SU-DHL-6 (cell line): ENCODE measurements around the gene SACS.

Experiments
- H2AFZ ChIP-seq: fragments of 200-600 bp; sonication (generic); 2 replicates; pipeline ENCODE4 v1.6.1; 2014; ENCODE audit warnings: low read depth, mild to moderate bottlenecking, moderate library complexity, mixed read lengths, antibody characterized with exemption, low read length; ENCODE audit not compliant: severe bottlenecking
- H3F3A ChIP-seq: fragments of 200-600 bp; shearing (Covaris generic); 2 replicates; pipeline ENCODE4 v1.6.0; 2016; ENCODE audit warnings: antibody characterized with exemption, mild to moderate bottlenecking; ENCODE audit not compliant: insufficient read depth
- H3K27ac ChIP-seq: fragments of 200-600 bp; sonication (generic); 2 replicates; pipeline ENCODE4 v1.5.1; 2016; ENCODE audit warnings: low read depth, mild to moderate bottlenecking, low read length, moderate library complexity, mixed read lengths
- H3K27me3 ChIP-seq: fragments of 200-600 bp; sonication (generic), shearing (Covaris generic); 2 replicates; pipeline ENCODE4 v1.6.0; 2014; ENCODE audit warnings: mild to moderate bottlenecking, low read length
- H3K36me3 ChIP-seq: fragments of 200-600 bp; sonication (generic); 2 replicates; pipeline ENCODE4 v1.6.1; 2014; ENCODE audit warnings: mild to moderate bottlenecking, low read length, mixed read lengths
- H3K4me2 ChIP-seq: fragments of 300-600, 200-600 bp; shearing (Covaris generic), sonication (generic); 2 replicates; pipeline ENCODE4 v1.6.0; 2014; ENCODE audit warnings: low read length, low read depth, mild to moderate bottlenecking; ENCODE audit not compliant: poor library complexity, severe bottlenecking
- H3K4me3 ChIP-seq: fragments of 200-600 bp; sonication (generic); 2 replicates; pipeline ENCODE4 v1.5.1; 2014; ENCODE audit warnings: antibody characterized with exemption, low read length, mild to moderate bottlenecking, mixed read lengths; ENCODE audit not compliant: insufficient read depth, poor library complexity, severe bottlenecking
- H3K79me2 ChIP-seq: fragments of 200-600 bp; sonication (generic); 2 replicates; pipeline ENCODE4 v1.6.1; 2014; ENCODE audit warnings: mild to moderate bottlenecking, low read length, moderate library complexity; ENCODE audit not compliant: insufficient read depth
- H3K9ac ChIP-seq: fragments of 200-600 bp; sonication (generic); 2 replicates; pipeline ENCODE4 v1.7.0; 2014; ENCODE audit warnings: mild to moderate bottlenecking, low read length
- H3K9me2 ChIP-seq: fragments of 200-600 bp; sonication (generic); replicated peaks from 2 replicates; pipeline ENCODE4 v1.6.1; 2014; ENCODE audit warnings: low read length; ENCODE audit not compliant: insufficient read depth
- H3K9me3 ChIP-seq: fragments of 200-600 bp; sonication (generic); 2 replicates; pipeline ENCODE4 v1.6.1; 2014; ENCODE audit warnings: low read length, mixed read lengths; ENCODE audit not compliant: insufficient read depth
- H4K20me1 ChIP-seq: fragments of 200-600 bp; sonication (generic); 2 replicates; pipeline ENCODE4 v1.6.1; 2014; ENCODE audit warnings: low read depth, mild to moderate bottlenecking, antibody characterized with exemption, low read length, moderate library complexity, mixed read lengths
- CTCF ChIP-seq: fragments of 200-600 bp; sonication (generic); IDR thresholded peaks from one replicate; pipeline ENCODE4 v1.5.1; 2017; ENCODE audit warnings: antibody characterized with exemption, mild to moderate bottlenecking, low read length, moderate library complexity; ENCODE audit not compliant: insufficient read depth, poor library complexity, severe bottlenecking
- EZH2phosphoT487 ChIP-seq: fragments of 200-600 bp; sonication (generic), shearing (Covaris generic); conservative IDR thresholded peaks from 2 replicates; pipeline ENCODE4 v1.6.1; 2018; ENCODE audit warnings: mild to moderate bottlenecking, antibody characterized with exemption, low read length, moderate library complexity, mixed read lengths

SACS gene

GRCh38 chr13:23377983-23378632, 55.4 kb downstream of the SACS start:
- no peaks in the 10 kb centered on the region for H3K9me2 ChIP-seq
- no peaks in the 10 kb centered on the region for H3K27me3 ChIP-seq
- no peak overlapping the region for H3K4me2 ChIP-seq
- peaks cover 9% of the 10 kb centered on the region; the same call in 1 of the 2 replicates for H3F3A ChIP-seq
- H2AFZ ChIP-seq, result no peak overlapping the region
- no peaks in the 10 kb centered on the region for H4K20me1 ChIP-seq
- no peak overlapping the region for H3K27ac ChIP-seq
- H3K9me3 ChIP-seq, result no peaks in the 10 kb centered on the region
- H3K36me3 ChIP-seq, result 0 out of 2 replicates have a peak, but pooled peaks cover 4% of the 10 kb centered on the region
- peaks cover 7% of the 10 kb centered on the region; the same call in 1 of the 2 replicates for H3K79me2 ChIP-seq
- TF ChIP-seq EZH2phosphoT487, result no peak
- TF ChIP-seq CTCF, result no peak
- no peak overlapping the region for H3K9ac ChIP-seq
- no peak overlapping the region for H3K4me3 ChIP-seq

GRCh38 chr13:23377579-23377978, 55.9 kb downstream of the SACS start:
- H3K9me3 ChIP-seq, result no peaks in the 10 kb centered on the region
- H3K36me3 ChIP-seq, result 0 out of 2 replicates have a peak, but pooled peaks cover 4% of the 10 kb centered on the region
- H3F3A ChIP-seq, result peaks cover 9% of the 10 kb centered on the region; the same call in 1 of the 2 replicates
- no peak overlapping the region for H3K9ac ChIP-seq
- H3K79me2 ChIP-seq, result peaks cover 12% of the 10 kb centered on the region; the same call in 1 of the 2 replicates
- H3K4me3 ChIP-seq, result no peak overlapping the region
- H4K20me1 ChIP-seq, result no peaks in the 10 kb centered on the region
- no peak for TF ChIP-seq CTCF
- H3K9me2 ChIP-seq, result no peaks in the 10 kb centered on the region
- H3K27me3 ChIP-seq, result no peaks in the 10 kb centered on the region
- no peak overlapping the region for H3K27ac ChIP-seq
- H3K4me2 ChIP-seq, result no peak overlapping the region
- no peak overlapping the region for H2AFZ ChIP-seq

GRCh38 chr13:23375001-23375971, 58.2 kb downstream of the SACS start:
- peaks cover 16% of the 10 kb centered on the region; the same call in 1 of the 2 replicates for H3K36me3 ChIP-seq
- no peaks in the 10 kb centered on the region for H3K9me2 ChIP-seq
- TF ChIP-seq EZH2phosphoT487 (no peak), CTCF (no peak)
- H4K20me1 ChIP-seq, result no peaks in the 10 kb centered on the region
- peak overlapping the region; percentile 91 for H2AFZ ChIP-seq
- H3K9ac ChIP-seq, result peak overlapping the region; percentile 81
- peaks cover 14% of the 10 kb centered on the region; the same call in 1 of the 2 replicates for H3K79me2 ChIP-seq
- H3K4me3 ChIP-seq, result peak overlapping the region; percentile 74
- H3K9me3 ChIP-seq, result no peaks in the 10 kb centered on the region
- 0 out of 2 replicates have a peak overlapping the region, but pooled peaks have one; percentile 30 for H3K27ac ChIP-seq
- no peaks in the 10 kb centered on the region for H3K27me3 ChIP-seq
- H3F3A ChIP-seq, result peaks cover 9% of the 10 kb centered on the region; the same call in 1 of the 2 replicates
- H3K4me2 ChIP-seq, result peak overlapping the region; percentile 97
